ENCODE data around the gene AKAP5. TPM values are rescaled to one million over a fixed set of nuclear protein-coding genes. Genes with fewer than 3 reads are reported as not detected.

AKAP5 gene
- total RNA-seq, 1 donor from 2014 or later: 1.1 TPM

GRCh38 chr14:64461221-64461620, 4.1 kb upstream of the AKAP5 start:
- H3K9me3 Mint-ChIP-seq (ENCODE audit: low read depth): no peaks in the 10 kb centered on the region
- no peak overlapping the region for H3K27ac Mint-ChIP-seq
- DNase-seq (ENCODE audit: low spot score, unreplicated experiment): no peak
- H3K4me3 Mint-ChIP-seq (ENCODE audit: low read depth): no peak overlapping the region
- TF ChIP-seq CTCF (IDR thresholded peaks at IDR 0.05; ENCODE audit: unreplicated experiment): no peak
- peaks cover 5% of the 10 kb centered on the region for H3K27me3 Mint-ChIP-seq
- peaks cover 5% of the 10 kb centered on the region for H3K36me3 Mint-ChIP-seq (ENCODE audit: insufficient read depth)
- peaks cover 4% of the 10 kb centered on the region for H3K4me1 Mint-ChIP-seq (ENCODE audit: low read depth)

DNA sequence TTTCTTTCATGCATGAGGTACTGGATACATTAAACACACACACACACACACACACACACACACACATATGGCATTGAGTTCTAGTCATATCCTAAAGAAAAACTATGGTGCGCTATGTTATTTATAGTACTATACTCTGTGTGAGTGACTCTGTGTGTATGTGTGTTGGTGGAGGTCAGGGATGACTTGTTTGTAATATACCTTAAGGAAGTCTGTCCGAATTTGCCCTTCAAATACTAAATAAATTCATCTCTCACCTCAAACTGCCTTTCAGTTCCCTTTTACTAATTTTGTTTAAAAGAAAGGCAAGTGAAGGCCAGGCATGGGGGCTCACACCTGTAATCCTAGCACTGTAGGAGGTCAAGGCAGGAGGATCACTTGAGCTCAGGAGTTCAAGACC, 2.1 kb upstream of the AKAP5 start:
- H3K27ac Mint-ChIP-seq: no peak overlapping the region
- no peak for TF ChIP-seq CTCF (IDR thresholded peaks at IDR 0.05; ENCODE audit: unreplicated experiment)
- peaks cover 2% of the 10 kb centered on the region for H3K36me3 Mint-ChIP-seq (ENCODE audit: insufficient read depth)
- H3K4me1 Mint-ChIP-seq (ENCODE audit: low read depth): peaks cover 4% of the 10 kb centered on the region
- DNase-seq (ENCODE audit: low spot score, unreplicated experiment): no peak
- no peak overlapping the region for H3K4me3 Mint-ChIP-seq (ENCODE audit: low read depth)
- H3K9me3 Mint-ChIP-seq (ENCODE audit: low read depth): no peaks in the 10 kb centered on the region
- peaks cover 11% of the 10 kb centered on the region for H3K27me3 Mint-ChIP-seq

- no peak overlapping the region for H3K4me3 Mint-ChIP-seq (ENCODE audit: low read depth)
- peaks cover 2% of the 10 kb centered on the region for H3K36me3 Mint-ChIP-seq (ENCODE audit: insufficient read depth)
- no peaks in the 10 kb centered on the region for H3K9me3 Mint-ChIP-seq (ENCODE audit: low read depth)
- TF ChIP-seq CTCF (IDR thresholded peaks at IDR 0.05; ENCODE audit: unreplicated experiment): no peak
- DNase-seq (ENCODE audit: low spot score, unreplicated experiment): no peak
- H3K27ac Mint-ChIP-seq: no peak overlapping the region
- peaks cover 11% of the 10 kb centered on the region for H3K27me3 Mint-ChIP-seq
- H3K4me1 Mint-ChIP-seq (ENCODE audit: low read depth): peaks cover 4% of the 10 kb centered on the region
Measured at GRCh38 chr14:64463873-64464272, 1.4 kb upstream of the AKAP5 start.

- H3K4me1 Mint-ChIP-seq (ENCODE audit: low read depth): peaks cover 4% of the 10 kb centered on the region
- TF ChIP-seq CTCF (IDR thresholded peaks at IDR 0.05; ENCODE audit: unreplicated experiment): no peak
- peak overlapping the region; percentile 73 for H3K27ac Mint-ChIP-seq
- no peak for DNase-seq (ENCODE audit: low spot score, unreplicated experiment)
- no peaks in the 10 kb centered on the region for H3K9me3 Mint-ChIP-seq (ENCODE audit: low read depth)
- peaks cover 13% of the 10 kb centered on the region for H3K27me3 Mint-ChIP-seq
- H3K36me3 Mint-ChIP-seq (ENCODE audit: insufficient read depth): peaks cover 2% of the 10 kb centered on the region
- H3K4me3 Mint-ChIP-seq (ENCODE audit: low read depth): peak overlapping the region; percentile 79
Measured at GRCh38 chr14:64464651-64465050, 648 bp upstream of the AKAP5 start.

DNA sequence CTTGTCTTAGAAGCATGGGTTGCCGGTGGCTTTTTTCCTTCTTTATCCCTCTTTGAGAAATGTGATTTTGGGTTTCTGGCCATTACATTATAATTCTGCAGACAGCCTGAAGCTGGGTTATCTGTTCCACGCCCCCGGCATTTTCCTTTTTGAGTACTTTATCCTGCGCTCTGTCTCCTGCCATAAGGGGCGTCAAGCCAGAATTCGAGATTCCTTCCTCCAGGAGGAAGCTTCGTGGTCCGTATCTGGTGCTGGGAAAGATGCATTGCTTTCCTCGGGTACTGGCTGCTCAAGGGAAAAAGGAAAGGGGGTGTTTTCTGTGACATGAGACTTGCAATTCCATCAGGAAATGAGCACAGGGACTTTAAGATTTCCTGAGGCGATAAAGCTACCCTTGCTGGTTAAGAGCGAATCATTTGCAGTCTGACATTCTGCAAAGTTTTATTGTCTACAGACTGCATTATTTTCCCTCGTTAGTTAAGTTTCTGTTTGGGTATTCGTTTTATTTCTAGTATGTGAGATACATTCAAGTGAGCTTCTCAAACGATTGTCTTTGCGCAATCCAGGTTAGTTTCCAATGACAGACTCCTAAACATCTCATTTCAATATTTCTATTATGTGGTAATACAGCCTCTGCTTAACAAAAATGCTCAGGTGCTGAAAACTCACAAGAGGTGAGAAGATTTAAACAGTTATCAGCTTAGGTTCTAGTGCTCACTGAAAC, 694 bp downstream of the AKAP5 start:
- peak overlapping the region; percentile 84 for H3K4me3 Mint-ChIP-seq (ENCODE audit: low read depth)
- no peaks in the 10 kb centered on the region for H3K9me3 Mint-ChIP-seq (ENCODE audit: low read depth)
- H3K27ac Mint-ChIP-seq: peak overlapping the region; percentile 77
- TF ChIP-seq CTCF (IDR thresholded peaks at IDR 0.05; ENCODE audit: unreplicated experiment): peak; percentile 35
- DNase-seq (ENCODE audit: low spot score, unreplicated experiment): no peak
- H3K4me1 Mint-ChIP-seq (ENCODE audit: low read depth): peaks cover 4% of the 10 kb centered on the region
- peaks cover under 1% of the 10 kb centered on the region for H3K36me3 Mint-ChIP-seq (ENCODE audit: insufficient read depth)
- peaks cover 13% of the 10 kb centered on the region for H3K27me3 Mint-ChIP-seq

All from progenitor cell of endocrine pancreas (in vitro differentiated cells).